Activated CD8-positive, alpha-beta memory T cell treated with anti-CD3 and anti-CD28 coated beads, Interleukin-2, amount 50 U/mL, for 48 hours (primary cell): ENCODE measurements around the gene CACFD1.
A peak's percentile ranks its signal among the peaks of the same experiment; 100 is the strongest.

Experiments used
- DNase-seq: peaks from one replicate; pipeline ENCODE4 v3.0.0-alpha.2; 2020

CACFD1 gene

DNA sequence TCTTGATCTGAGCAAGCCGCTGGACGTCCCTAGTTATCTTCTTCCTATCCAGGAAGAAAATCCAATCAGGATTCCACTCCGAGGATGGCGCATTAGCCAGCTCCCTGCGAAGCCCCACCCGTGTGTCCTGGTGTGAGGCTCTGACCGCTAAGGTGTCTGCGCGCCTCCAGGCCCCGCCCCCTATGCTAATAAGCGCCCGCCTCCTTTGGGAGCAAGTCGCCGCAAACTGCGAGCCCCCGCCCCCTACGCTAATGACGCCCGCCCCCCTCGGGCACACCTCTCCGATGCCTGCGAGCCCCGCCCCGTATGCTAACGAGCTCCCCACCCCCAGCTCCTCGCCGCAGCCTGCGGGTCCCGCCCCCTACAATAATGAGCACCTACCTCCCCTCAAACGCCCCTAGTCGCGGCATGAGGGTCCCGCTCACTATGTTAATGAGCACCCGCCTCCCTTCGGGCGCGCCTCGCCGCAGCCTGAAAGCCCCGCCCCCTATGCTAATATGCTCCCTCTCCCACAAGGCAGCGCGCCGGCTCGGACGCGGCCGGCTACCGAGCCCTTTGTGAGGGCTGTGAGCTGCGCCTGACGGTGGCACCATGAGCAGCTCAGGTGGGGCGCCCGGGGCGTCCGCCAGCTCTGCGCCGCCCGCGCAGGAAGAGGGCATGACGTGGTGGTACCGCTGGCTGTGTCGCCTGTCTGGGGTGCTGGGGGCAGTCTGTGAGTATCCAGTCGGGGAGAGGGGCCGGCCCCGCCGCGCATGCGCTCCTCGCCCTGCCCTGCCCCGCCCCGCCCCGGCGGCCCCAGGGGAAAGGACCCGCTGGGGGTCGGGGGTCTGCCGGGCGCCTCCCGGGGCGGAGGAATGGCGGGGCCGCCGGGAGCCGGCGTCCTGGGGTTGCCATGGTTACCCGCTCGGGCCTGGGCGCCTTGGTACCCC, at the start of gene CACFD1:
TSS of gene CACFD1 (plus strand) at position 503 of the 929 bp plus-strand sequence. CDS start at position 592, 89 bp downstream.
- DNase-seq: peak; percentile 92

DNA sequence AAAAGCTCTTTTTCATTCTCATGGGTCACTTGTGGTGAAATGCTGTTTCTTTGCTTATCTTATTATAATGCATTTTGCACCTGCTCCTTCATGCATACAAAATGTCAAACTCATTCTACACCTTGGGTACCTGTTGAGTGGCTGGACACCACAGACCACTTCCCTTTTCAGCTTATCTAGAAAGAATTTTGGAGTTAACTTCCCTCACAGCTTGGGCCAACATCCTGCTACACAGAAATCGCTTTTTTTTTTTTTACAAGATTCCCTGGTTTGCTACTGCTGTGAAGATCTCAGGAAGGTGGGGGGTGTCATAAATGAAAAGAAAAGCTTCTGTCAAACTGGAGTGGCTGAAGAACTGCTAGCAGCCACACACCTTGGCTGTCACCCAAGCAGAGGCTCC, 44.6 kb upstream of the CACFD1 start:
- no peak for DNase-seq

DNA sequence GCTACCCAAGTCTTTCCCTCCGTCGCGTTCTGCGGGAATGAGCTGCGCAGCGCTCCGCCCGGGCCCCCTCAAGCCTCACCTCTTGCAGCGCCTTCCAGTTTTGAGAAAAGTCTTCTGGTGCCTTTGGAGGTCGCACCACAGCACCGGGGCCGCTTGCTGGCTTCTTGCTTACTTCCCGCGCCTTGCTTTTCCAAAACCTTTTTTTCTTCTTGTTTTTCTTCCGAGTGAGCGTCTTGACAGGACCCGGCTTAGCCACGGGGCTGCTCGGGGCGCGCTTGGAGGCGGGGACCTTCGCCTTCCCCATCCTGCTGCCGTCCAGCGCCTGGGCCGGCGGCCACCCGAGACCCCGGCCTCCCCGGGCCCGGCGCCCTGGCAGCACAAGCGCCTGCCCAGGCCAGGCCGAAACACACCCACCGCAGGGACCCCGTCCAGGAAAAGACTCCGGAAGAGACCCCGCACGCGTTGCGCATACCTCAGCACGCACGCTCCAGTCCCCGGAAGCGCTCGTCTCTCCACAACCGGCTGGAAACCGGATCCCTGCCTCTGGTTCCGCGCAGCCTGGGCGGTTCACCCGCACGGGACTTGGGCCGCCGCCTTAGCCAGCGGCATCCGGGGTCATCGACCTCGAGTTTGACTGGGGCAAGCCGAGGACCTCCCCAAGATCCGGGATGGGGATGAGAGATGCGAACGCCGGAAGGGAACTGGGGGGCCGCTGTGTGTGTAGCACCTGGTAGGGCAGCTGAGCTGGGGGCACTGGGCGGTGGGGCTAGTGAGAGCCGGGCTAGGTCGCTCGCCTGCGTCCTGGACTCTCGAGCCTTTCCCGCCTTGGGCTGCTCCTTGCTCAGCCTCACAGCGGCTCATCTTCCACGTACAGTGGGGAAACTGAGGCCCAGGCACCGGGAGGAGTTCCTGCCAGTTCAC, 42.0 kb upstream of the CACFD1 start, which contains the start of gene REXO4:
TSS of gene REXO4 (minus strand) at position 470 of the 921 bp plus-strand sequence. CDS start at position 304, 166 bp downstream.
- DNase-seq: peak; percentile 95

DNA sequence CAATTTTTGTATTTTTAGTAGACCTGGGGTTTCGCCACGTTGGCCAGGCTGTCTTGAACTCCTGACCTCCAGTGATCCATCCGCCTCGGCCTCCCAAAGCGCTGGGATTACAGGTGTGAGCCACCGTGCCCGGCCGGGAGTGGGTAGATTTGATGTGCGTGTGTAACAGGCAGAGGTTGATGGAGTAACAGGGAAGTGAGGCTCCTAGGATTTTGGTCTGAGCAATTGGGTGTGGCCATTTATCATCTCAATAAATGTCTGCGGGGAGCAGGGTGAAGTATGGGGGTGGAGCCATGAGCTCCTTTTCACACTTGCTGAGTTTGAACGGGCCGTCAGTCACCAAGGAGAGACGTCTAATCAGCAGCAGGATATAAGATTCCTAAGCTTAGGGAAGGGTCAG, 40.8 kb upstream of the CACFD1 start:
- DNase-seq: no peak

DNA sequence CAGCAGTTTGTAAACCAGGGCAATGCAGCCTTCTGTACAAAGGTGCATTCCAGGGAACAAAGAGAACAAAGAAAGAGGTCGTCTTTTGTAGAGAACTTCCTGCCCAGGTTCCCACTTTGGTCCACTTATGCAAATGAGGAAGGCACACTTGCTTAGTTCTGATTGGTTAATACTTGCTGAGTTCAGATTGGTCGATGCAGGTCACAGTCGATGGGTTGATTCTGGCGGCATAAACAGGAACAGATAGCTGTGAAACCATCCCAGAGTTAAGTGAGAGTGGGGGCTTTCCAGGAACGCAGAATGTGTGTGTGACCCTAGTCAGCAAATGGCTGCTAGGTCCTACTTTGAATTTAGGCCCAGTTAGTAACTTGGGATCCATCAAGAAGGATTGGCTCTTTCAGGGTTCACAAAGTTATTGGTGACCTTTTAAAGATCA, 39.4 kb upstream of the CACFD1 start:
- DNase-seq: no peak

DNA sequence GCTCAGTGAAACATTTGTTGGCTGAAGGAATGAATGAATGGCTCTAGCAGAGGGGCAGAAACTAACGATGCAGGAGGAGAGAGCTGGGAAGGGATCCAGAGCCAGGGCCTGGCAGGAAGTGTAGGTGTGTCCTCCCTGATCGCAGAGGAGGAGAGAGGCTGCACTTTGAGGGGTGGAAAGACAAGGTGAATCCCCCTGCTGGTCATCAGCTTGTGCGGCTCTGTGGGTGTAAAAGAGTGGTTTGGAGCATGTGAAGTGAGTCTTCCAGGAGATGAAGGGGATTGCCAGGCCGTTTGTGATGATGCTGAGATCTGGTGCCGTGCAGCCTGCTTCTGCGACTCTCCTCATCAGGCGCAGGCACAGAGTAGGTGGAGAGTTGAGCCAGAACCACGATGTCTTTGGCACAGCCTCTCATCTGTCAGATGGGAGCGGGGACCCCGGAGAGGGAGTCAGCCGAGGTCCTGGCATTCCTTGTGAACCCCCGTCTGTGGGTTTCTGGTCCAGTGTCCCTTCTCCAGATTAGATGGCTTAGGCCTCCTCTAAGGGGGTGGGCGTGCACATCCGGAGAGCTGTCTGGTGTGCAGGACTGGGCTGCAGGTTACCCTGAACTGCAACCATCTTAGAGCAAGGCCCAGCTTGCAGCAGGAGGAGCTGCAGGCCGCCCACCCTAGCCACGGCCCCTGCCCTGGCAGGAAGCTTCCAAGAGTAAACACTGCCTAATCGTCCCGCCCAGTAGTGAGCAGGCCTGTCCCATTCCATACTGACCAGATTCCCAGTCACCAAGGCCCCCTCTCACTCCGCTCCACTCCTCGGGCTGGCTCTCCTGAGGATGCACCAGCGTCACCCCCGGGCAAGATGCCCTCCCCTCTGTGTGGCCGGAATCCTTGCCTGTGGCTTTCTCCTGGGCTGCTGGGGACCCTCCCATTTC, 37.9 kb upstream of the CACFD1 start, which contains the start of gene ADAMTS13:
TSS of gene ADAMTS13 (plus strand) at position 753 of the 928 bp plus-strand sequence. CDS start at position 830, 77 bp downstream.
- DNase-seq: peak; percentile 71

DNA sequence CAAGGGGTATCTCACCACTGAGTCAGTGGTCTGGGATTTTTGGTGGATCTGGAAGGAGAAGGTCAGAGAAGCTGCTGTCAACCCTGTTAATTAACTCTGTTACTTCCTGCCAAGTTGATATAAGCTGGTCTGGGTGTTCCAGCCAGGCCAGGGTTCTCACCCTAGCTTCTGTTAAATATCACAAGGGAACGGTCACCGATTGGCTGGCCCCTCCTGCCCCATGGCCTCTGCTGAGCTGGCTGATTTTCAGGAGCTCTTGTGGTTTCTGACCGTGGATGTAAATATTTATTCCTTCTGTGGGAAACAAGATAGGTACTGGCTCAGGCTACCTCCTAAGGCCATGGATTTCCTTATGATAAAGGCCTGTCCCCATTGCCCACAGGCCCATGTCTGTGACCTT, 36.6 kb upstream of the CACFD1 start:
- DNase-seq: no peak

DNA sequence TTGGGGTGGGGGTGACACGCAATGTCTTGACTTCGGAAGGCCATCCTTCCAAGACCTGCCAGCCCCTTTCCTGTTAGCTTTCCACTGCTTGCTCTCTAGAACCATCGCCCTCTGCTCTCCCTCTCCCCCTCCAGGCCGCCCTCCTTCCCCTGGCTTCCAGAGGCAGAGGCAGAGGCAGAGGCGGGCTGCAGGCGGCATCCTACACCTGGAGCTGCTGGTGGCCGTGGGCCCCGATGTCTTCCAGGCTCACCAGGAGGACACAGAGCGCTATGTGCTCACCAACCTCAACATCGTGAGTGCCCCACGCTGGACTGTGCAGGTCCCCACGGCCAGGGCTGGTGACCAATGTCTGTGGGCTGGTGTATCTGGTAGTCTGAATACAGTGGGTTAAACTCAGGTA, 35.6 kb upstream of the CACFD1 start:
- DNase-seq: no peak

DNA sequence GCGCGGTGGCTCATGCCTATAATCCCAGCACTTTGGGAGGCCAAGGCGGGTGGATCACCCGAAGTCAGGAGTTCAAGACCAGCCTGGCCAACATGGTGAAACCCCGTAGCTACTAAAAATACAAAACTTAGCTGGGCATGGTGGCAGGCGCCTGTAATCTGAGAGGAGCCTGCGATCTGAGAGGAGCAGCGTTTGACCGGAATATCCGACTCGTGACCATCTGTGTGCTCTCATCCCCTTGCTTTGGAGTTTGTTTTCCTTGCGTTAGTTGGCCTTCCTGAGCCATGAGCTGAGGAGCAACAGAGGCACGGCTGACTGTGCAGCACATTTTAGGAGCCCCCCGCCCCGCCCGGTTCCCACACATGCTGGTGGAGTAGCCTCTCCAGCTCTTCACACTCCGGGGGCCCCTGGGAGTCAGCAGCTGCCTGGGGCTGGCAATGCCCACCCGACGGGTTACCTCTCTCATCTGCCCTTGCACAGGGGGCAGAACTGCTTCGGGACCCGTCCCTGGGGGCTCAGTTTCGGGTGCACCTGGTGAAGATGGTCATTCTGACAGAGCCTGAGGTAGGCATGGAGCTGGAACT, 34.6 kb upstream of the CACFD1 start:
- no peak for DNase-seq

DNA sequence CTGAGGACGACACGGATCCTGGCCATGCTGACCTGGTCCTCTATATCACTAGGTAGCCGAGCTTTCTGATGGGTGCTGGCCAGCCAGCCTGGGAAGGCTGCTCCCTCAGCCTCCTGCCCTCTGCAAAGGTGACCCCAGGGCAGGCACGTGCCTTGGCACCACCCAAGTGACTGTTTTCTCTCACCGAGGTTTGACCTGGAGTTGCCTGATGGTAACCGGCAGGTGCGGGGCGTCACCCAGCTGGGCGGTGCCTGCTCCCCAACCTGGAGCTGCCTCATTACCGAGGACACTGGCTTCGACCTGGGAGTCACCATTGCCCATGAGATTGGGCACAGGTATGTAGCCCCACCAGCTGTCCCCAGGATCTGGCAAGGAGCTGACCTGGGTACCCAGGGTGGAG, 33.8 kb upstream of the CACFD1 start:
- no peak for DNase-seq

DNA sequence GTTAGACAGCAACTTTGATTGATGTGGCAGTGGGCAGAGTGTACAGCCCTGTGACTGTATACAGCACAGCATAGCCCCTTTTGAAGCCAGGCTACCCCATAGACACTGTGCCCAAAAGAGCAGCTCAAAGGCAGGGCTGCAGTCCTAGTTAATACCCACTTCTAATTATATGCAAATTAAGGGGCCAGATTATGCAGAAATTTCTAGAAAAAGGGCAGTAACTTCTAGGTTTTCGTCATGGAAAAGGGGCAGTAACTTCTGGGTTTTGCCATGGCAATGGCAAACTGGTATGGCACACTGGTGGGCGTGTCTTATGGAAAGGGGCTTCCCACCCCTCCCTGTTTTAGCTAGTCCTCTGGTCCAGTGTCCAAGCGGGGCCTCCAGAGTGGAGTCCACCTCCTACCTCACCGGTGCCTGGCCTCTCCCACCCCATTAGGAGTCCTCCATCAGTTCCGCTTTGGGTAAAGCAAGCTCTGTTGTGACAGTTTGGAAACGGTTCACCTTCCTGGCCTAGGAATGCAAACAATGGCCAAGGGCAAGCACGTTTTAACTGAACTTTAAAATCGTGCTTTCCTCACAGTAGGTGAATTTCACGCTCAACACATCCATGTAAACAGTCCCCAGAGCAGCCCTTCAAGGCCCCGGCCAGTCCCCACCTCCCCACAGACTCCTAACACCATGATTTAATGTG, 32.0 kb upstream of the CACFD1 start:
- DNase-seq: no peak

DNA sequence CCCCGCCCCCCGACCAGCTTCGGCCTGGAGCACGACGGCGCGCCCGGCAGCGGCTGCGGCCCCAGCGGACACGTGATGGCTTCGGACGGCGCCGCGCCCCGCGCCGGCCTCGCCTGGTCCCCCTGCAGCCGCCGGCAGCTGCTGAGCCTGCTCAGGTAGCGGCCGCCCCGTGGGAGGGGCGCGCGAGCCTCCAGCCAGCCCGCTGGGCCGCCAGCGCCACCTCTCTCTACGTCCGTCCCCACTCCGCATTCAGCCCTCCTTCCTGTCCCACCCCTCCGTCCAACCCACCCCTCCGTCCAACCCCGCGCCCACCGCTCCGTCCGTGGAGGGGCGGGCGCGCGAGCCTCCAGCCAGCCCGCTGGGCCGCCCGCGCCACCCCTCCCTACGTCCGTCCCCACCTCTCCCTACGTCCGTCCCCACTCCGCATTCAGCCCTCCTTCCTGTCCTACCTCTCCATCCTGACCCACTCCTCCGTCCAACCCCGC, 31.1 kb upstream of the CACFD1 start:
- no peak for DNase-seq

DNA sequence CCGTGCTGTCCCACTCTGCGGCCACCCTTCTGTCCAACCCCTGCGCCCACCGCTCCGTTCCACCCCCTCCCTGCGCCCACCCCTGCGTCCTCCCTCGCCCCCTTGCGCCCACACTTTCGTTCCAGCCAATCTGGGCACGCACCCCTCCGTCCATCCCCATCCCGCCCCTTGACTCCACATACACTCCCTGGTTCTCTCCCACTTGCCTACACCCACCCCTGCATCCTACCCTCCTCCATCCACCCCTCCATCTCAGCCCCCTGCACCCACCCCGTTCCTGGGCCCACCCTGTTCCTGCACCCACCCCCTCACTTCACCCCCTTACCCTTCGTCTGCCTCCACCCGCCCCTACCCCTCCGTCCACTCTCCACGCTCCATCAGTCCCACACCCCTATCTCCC, 30.6 kb upstream of the CACFD1 start:
- no peak for DNase-seq

DNA sequence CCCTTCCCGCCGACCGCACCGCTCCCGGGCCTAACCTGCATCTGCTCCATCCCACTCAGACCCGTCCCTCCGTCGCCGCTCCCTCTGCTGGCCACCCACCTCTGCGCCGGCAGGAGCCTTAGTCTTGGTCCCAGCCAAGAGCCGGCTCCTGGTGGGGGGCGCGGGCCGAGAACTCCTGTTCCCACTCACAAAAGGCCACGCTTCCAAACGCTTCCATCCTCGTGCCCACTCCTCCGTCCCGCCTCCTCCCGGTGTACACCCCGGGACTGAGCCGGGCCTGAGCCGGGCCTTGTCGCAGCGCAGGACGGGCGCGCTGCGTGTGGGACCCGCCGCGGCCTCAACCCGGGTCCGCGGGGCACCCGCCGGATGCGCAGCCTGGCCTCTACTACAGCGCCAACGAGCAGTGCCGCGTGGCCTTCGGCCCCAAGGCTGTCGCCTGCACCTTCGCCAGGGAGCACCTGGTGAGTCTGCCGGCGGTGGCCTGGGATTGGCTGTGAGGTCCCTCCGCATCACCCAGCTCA, 30.1 kb upstream of the CACFD1 start:
- peak; percentile 63 for DNase-seq

DNA sequence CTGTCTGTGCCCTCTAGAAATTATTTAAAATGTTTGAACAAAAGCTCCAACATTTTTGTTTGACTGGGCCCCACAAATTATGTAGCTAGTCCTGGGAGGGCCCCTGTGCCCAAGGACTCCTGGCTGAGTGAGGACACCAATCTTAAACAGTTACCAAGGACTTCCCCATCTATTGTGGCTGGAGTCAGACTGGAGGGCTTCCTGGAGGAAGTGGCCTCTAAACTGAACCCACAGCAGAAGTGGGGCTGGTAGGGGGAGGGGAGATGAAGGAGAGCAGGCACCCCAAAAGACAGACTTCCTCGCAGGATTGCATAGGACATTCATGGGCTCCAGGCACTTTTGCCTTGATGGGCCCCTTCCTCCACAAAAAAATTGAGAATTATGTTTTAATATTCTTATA, 29.5 kb upstream of the CACFD1 start:
- DNase-seq: no peak

DNA sequence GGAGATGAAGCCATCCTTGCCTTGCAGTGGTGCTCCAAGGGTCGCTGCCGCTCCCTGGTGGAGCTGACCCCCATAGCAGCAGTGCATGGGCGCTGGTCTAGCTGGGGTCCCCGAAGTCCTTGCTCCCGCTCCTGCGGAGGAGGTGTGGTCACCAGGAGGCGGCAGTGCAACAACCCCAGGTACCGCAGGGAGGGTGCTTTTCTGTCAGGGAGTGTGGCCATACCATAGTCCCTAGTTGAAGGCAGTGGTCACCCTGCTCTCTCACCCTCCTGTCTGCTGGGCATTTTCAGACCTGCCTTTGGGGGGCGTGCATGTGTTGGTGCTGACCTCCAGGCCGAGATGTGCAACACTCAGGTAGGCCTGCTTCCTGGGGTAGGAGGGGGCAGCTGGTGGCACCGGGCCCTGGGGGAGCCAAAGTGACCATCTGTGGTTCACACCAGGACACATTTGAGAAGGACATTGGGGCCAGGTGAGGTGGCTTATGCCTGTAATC, 26.4 kb upstream of the CACFD1 start:
- DNase-seq: no peak

DNA sequence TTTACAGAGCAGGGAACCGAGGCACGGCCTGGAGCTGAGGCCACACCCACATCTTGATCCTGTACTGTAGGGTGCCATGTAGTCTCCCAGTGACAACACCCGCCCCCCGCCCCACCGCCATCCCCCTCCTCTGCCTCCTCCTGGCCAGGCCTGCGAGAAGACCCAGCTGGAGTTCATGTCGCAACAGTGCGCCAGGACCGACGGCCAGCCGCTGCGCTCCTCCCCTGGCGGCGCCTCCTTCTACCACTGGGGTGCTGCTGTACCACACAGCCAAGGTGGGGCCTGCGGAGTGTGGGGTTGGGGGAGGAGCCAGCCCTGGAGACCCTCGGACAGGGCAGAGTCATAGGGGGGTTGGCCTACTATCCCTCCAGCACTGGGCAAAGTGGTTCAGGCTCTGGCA, 23.1 kb upstream of the CACFD1 start:
- DNase-seq: no peak

DNA sequence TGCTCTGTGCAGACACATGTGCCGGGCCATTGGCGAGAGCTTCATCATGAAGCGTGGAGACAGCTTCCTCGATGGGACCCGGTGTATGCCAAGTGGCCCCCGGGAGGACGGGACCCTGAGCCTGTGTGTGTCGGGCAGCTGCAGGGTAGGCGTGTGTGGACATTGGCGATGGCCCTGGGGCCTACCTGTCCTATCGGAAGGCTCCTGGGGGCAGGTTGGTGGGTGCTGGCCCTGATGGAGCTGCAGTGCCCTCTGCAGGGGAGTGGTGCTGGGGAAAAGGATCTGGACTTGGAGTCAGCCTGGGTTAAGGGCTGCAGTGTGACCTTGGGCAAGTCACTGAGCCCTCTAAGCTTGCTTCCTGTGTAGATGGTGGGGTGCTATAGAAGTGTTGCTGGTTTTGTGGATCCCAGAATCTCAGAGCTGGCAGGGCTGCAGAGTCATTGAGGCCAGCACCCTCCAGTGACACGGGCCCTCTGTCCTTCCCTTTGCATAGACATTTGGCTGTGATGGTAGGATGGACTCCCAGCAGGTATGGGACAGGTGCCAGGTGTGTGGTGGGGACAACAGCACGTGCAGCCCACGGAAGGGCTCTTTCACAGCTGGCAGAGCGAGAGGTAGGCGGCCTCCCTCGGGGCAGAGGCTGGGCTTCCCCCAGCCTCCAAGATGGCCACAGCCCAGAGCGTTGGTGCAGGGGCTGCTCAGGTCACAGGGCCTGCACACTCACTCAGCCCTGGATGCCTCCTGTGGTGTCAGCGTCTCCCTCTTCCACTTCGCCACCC, 21.8 kb upstream of the CACFD1 start:
- DNase-seq: no peak

DNA sequence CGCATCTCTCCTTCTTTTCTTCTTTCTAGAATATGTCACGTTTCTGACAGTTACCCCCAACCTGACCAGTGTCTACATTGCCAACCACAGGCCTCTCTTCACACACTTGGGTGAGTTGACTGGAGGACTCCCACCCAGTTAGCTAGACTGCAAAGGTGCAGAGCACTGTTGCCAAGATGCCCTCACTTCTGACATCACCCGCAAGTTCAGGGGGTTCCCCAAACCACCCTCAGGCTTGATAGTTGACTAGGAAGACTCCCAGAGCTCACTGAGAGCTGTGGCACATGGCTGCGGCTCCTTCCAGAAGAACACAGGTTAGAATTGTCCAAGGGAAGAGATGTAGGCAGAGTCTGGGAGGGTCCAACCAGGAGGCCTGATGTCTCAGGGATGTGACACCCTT, 20.4 kb upstream of the CACFD1 start:
- no peak for DNase-seq

DNA sequence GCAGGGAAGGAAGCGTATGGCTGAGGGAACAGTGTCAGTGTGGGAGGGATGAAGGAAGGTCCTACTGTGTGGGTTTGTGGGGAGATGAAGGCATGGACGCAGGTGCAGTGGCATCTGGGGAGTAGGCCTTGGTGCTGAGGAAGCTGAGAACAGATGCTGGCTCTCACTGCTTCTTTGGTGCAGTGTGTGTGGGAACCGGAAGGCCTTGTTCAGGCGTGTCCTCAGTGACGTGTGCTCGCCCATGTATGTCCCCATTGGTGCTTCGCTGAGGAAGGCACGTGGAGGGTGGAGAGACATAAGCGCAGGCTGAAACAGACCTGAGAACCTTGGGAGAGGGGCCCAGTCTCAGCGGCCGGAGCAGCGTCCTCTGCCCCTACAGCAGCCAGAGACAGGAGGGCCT, 18.9 kb upstream of the CACFD1 start:
- no peak for DNase-seq
